ENCODE measurements around the gene LRRC26.

LRRC26 gene

DNA sequence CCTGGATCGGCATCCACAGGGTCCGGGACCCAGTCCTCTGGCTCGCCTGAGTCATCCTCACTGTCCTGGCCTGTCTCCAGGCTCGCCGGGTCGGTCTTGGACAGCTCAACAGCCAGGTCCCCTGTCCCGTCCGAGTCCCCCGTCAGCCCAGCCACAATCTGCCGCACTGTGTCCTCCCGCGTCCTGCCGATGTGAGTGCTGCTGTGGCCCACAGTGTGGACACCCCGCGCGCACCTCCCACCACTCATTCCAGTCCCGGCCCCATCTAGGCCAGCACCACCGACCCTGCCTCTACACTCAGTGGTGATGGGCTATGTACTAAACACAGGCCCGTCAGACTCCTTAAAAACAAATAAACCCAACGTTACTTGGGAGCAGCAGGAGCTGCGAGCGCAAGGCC is 11.8 kb upstream of the LRRC26 start:
- no peak for DNase-seq

DNA sequence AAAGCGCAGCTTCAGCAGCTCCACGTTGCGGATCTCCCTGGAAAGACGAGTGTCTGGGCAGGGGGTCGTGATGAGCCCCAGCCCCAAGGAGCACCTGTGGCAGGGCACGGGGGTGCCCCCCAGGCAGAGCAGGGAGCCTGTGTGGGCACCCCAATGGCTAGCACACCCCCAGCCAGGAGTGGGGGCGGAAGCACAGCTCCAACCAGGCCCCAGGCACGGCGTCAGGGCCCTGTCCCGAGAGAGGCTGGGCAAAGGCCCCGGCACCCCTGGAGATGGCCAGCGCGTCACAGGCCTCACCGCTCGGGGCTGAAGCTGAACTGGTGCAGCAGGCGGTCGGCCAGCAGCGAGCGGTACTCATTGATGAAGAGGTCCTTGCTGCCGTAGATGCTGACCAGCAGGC is 10.6 kb upstream of the LRRC26 start:
- DNase-seq = no peak

DNA sequence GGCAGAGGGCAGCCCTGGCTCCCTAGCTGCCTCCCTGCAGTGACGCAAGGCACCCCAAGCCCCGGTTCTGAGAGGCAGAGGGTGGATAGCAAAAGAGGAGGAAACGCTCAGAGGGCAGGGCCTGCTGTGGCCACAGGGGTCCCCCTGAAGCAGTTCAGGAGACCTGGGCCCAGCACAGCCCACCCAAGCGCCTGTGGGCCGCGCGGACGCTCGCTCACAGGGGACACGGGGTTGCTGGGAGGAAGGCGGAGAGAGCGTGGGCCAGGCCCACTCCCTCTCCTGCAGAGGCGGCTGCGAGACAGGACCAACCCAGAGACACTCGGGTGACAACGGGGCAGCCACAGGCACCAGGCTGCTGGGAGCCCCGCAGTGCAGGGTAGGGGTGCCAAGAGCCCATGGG is 9.9 kb upstream of the LRRC26 start:
- no peak for DNase-seq

DNA sequence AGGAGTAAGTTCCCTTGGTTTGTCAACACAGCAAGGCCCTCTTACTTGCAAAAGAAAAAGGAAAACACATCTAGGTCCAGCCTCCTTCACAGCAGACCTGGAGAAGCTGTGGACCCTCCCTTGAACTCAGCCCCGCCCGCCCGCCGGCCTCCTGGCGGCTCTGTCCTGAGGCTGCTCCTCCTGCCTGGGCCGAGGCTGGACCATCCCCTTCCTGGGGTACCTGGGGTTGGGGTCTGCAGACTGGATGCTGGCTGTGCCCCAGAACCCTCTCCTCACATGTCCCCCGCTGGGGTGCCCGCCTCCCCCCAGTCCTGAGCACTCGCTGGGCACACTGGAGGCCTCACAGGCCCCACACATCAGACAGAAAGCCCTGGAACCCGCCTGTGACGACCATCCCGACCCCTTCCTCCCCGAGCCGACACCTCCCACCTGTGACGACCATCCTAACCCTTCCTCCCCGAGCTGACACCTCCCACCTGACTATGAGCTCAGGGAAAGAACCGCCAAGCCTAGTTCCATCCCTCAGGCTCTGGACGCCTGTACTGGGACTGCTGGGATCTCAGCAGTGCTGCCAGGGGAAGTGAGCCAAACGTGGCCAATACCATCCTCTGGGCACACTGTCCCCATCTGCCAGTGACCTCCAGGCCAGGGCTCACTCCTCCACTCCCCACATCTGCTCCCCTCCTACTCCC is 9.2 kb upstream of the LRRC26 start:
- DNase-seq = no peak

DNA sequence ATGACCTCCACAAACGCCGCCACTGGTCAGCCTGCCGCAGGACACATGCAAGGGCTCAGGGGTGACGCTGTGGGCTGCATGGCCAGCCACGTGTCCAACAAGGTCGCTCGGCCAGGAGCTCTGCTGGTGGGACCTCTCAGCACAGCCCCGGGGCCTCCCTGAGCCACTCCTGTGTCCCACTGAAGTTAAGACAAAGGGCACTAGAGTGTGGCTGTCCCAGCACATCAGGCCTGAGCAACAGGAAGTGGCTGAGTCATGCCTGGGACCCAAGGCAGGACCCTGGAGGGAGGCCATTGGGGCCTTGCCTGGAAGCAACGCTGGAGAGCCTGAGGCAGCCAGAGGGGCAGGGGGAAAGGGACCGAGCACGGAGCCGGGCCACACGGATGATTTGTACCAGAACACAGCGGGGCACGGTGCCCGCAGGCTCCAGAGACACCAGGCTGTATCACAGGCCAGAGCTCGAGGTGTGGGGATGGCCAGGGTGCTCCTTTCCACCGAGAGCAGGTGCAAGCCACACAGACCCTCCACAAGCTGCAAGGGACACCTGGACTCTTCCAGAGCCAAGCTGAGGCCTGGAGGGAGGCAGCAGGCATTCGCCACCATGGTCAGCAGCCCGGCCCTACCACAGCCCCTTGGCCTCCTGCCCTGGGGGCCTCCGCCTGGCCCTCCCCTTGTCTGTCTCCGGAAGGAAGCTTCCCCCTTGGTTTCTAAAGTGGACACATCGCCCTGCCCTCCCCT is 8.5 kb upstream of the LRRC26 start:
- no peak for DNase-seq

DNA sequence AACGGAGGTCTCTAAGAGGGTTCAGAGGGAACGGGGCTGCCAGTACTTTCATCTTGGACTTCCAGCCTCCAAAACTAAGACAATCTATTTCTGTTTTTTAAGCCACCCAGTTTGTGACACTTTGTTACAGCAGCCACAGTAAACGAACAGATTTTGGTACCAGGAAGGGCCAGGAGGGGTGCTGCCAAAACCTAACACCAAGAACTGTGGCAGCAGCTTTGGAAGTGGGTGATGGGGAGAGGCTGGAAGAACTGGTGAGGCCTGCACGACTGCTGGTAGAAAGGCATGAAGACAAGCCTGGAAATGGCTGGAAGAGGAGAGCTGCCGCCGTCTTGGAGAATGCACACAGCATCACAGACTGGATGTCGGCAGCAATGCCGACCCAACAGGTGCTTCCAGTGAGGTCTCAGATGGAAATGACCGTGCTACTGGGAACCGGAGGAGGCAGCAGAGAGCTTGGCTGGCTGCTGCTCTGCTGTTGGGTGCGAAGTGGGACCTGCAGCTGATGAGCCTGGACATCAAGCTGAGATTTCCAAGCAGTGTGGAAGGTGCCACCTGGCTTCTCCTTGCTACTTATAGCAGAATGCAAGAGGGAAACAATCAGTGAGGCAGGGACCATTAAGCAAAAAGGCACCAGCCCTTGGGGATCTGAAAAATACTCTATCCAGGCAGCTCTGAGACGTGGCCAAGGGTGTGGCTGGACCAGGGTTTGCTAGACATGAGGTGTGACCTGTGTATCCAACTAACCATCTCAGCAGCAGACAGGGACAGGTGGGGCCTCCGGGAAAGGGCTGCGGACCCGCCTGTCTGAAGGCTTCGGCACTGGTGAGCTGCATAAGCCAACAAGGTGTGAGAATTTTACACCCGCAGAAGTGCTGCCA is 6.7 kb upstream of the LRRC26 start:
- DNase-seq = peak; percentile 23

DNA sequence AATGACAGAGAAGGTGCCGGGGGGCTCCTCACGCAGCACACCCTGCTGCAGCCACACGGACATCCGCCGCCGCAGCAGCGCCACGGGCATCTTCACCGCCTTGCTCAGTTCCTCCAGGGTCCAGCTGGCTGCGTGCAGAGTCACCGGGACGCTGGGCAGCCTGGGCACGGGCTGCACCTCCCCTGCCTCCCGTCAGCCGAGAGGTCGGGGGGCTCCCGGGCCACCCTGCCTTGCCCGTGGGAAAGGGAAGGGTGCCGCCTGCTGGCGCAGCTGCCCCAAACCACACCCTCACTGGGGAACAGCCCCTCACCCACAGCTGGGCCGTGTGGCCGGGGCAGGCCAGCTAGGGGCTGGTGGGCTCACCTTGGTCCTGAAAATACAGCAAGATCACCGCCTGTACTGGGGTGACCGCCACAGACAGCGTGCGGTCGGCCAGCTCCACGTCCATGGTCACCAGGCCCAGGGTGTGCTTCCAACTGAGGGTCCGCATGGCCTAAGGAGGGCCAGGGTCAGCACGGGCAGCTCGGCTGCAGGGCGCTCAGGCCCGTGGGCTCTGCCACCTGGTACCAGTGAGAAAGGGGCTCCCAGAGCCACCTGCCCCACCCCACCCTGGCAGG is 5.6 kb upstream of the LRRC26 start:
- DNase-seq = no peak

DNA sequence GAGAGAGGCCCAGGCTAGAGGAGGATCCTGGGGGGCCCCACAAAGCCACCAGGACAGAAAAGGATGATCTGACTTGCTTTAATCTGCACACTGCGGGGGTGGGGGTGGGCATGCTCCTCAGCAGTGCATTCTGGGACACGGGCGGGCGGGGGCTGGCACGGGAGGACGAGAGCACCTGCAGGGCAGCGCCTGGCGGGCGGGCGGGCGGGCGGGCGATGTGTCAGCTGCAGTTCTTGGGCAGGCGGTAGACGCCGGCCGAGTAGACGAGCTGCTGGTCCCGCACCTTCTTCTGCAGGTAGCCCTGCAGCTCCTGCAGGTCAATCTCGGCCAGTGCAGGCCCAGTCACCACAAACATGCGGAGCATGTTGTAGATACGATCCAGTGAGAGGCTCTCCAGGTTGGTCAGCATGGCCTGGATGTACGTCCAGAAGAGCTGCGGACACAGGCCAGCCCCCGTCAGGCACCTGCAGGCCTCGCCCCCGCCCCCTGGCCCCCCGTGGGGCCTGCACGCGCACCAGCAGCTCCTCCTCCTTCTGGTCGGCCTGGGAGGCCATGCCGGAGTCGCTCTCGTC is 5.0 kb upstream of the LRRC26 start:
- DNase-seq = no peak

DNA sequence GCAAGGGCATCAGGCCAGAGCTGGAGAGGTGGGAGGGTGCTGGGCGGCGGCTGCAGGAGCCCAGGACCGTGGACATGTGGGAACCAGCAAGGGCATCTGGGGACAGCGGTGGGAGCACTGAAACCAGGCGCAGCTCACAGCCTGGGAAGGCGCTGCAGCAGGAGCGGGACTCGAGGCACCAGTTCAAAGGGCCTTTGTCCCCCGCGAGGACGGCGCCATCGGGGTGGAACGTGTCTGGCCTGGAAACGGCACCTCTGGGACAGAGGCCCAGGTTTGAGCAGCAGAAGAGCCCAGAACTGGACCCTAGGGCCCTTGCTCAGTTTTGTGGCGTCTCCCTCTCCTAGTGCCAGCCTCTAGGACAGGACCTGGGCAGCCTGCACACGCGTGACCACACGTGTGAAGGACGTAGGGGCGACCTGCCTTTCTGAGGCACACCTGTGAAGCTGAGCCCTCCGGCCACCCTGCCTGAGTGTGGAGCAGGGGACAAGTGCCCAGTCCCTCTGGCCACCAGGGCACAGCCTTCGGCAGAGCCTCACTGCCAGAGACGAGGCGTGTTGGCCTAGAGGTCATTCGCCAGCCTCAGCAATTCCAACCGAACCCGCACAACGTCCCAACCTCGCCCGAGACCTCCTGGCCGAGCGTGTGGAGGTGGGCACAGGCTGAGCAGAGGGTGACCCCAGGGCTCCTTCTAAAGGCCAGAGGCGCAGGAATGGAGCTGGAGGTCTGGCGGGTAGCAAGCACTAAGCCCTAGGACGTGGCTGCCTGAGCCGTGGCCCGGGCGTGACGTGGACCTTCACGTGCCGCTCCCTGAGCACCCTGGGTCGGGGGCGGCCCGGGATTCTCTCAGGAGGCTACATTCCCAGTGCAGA is 4.2 kb upstream of the LRRC26 start:
- DNase-seq = no peak

DNA sequence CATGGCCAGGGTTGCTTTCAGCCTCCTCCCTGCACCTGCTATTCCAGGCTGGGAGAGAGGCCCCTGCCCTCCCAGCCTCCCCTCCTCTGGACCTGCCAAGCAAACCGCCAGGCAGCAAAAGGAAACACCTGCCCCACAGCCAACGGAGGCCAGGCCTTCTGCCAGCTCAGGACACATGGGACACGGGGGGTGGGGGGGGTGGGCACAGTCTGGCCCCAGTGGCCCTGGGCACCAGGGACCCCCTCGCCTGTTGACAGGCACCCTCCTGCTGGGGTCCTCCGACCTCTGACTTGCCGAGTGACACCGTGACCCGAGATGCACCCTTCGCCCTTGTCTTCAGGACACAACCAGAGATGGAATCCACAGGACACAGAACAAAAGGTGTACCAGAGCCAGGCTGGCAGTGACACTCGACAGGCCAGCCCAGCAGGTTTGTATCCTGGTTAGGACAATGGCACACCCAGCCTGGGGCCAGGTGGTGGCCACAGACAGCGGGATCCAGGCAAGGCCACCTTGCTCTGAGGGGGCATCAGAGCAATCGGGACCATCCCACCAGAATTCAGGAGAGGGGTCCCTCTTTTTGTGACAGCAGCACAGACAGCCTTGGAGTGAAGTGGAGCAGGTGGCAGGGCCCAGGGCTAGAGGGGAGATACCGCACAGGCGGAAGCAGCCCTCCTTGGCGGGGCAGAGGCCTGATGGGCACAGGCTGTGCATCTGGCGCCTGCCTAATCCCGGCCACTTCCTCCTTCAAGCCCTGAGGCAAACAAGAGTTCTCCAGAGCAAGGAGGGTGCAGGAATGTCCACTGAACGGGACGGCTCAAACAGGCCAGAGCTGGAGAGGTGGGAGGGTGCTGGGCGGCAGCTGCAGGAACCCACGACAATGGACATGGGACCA is 3.3 kb upstream of the LRRC26 start:
- no peak for DNase-seq

DNA sequence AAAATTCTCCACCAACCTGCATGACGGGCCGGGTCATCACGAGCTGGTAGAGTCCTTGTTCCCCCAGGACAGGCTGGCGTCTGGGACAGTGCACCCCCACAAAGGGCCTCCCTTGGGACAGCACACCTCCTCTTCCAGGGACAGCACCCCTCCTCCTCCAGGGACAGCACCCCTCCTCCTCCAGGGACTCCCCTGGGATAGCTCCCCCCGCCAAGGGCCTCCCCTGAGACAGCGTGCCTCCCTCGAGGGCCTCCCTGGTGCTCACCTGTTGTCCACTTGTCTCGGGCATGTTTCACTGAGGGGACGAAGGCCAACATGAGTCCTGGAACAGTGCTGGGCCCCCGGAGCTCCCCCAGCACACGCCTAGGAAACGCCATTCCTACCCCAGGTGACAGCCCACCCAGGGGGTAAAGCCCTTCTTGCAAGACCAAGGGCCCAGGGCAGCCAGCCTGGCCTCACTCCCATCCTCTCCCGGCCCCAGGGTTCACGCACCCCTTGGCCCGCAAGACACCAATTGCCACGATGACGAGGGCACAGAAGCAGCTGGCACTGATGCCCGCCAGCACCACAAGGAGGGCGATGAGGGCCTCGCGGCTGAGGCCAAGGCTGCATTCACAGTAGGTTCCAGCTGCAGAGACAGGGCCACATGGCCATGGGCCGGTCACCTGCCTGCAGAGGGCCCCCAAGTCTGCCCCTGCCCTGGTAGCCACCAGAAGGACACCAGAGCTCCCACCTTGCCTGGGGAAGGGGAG is 1.5 kb upstream of the LRRC26 start:
- DNase-seq = no peak

DNA sequence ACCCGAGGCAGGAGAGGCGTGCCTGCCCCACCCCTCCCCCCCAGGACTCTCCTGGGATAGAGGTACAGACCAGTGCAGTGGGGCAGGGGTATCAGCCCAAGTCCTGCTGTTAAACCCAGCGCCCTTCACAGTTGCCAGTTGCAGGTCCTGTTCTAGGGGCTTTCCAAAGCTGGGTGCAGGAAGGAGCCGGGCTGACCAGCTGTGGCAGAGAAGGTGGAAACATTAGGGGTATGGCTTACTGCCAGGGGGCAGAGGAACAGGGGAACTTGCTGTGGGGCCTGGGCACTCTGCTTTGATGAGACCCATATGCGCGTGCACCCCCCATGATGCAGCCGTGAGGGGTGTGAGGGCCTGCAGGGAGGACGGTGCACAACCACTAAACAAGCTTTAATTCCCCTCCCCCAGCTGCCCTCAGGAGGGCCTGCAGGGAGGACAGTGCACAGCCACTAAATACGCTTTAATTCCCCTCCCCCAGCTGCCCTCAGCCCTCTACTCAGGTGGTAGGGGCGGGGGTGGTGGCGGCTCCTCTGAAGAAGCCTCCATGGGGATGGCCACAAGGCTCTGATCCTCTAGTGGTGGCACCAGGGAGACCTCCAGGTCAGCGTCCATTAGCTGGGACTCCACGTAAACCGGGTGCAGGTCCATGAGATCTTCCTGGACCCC is 766 bp upstream of the LRRC26 start:
- DNase-seq = no peak

DNA sequence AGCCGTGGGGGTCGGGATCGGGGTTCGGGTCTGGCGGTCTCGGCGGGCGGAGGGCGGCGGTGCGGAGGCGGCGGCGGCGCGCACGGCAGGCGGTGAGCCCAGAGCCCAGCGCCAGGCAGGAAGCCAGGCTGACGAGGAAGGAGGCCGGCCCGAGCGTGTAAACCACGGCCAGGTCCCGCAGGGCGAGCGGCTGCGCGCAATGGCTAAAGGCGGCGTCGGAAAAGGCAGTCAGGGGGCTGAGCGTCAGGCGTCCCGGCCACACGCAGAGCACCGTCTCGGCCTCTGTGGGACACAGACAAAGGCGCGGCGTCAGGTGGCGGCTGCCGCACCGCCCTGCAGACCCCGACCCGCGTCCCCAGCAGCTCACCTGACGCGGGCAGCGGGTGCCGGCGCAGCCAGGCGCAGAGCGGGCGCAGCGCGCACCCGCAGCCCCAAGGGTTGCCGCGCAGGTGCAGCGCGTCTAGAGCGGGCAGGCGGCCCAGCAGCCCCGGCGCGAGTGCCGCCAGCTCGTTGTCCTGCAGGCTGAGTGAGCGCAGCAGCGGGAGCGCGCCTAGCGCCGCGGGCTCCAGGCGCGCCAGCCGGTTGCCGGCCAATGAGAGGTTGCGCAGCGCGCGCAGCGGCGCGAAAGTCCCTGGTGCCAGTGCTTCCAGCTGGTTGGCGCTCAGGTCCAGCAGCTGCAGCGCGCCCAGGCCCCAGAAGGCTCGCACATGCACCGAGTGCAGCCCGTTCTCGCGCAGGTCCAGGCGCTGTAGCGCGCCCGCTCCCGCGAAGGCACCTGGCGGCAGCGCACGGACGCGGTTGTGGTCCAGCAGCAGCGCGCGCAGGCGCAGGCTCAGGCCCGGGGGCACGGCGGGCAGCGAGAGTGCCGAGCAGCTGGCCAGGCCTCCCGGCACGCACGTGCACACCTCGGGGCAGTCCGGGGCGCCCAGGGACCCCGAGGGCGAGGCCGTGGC is 671 bp downstream of the LRRC26 start:
- DNase-seq = no peak

DNA sequence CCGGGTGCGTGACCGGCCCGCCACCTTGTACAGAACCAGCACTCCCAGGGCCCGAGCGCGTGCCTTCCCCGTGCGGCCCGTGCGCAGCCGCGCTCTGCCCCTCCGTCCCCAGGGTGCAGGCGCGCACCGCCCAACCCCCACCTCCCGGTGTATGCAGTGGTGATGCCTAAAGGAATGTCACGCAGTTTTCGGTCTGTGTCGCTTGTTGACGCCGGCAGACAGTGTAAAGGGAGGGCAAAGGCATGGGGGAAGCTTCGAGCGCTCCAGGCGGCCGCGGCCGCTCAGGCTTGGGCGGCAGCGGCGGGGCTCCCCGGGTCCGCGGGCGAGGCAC is 1.3 kb downstream of the LRRC26 start:
- DNase-seq = no peak

DNA sequence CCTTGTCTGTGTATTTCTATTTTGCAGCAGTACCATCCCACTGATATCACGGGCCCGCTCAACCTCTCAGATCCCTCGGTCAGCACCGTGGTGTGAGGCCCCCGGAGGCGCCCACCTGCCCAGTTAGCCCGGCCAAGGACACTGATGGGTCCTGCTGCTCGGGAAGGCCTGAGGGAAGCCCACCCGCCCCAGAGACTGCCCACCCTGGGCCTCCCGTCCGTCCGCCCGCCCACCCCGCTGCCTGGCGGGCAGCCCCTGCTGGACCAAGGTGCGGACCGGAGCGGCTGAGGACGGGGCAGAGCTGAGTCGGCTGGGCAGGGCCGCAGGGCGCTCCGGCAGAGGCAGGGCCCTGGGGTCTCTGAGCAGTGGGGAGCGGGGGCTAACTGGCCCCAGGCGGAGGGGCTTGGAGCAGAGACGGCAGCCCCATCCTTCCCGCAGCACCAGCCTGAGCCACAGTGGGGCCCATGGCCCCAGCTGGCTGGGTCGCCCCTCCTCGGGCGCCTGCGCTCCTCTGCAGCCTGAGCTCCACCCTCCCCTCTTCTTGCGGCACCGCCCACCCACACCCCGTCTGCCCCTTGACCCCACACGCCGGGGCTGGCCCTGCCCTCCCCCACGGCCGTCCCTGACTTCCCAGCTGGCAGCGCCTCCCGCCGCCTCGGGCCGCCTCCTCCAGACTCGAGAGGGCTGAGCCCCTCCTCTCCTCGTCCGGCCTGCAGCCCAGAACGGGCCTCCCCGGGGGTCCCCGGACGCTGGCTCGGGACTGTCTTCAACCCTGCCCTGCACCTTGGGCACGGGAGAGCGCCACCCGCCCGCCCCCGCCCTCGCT is 1.9 kb downstream of the LRRC26 start:
- DNase-seq = no peak

DNA sequence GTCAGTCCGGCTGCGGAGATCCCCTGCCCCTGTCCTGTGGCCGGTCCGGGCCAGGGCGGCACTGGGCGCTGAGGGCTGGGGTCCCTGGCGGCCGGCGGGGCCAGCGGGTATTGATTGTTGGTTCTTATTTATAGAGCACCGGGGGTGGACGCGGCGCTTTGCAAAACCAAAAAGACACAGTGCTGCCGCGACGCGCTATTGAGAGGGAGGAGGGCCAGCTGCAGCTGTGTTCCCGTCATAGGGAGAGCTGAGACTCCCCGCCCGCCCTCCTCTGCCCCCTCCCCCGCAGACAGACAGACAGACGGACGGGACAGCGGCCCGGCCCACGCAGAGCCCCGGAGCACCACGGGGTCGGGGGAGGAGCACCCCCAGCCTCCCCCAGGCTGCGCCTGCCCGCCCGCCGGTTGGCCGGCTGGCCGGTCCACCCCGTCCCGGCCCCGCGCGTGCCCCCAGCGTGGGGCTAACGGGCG is 2.5 kb downstream of the LRRC26 start:
- no peak for DNase-seq
